ENCODE results near the gene NFKBIE. TPM values are rescaled to one million over a fixed set of nuclear protein-coding genes. Genes with fewer than 3 reads are reported as not detected.

The NFKBIE gene
- total and polyA plus RNA-seq, 2 donors (not counting 1 experiment from before 2014, with no cell fraction given): 46.5 to 90.0 TPM

GRCh38 chr6:44246663-44247337 is 18.6 kb downstream of the NFKBIE start, which contains the start of gene HSP90AB1:
Gene HSP90AB1 (plus strand): TSS chr6:44247101. CDS start chr6:44248630, 1,529 bp downstream.
- H3K36me3 ChIP-seq (replicated peaks in 1 of 2; ENCODE audit: control extremely low read depth in 1 of 2, control insufficient read depth in 1 of 2, extremely low read depth in 1 of 2, insufficient read depth in 2 of 2, low read length in 1 of 2): peaks cover 8 to 39% of the 10 kb centered on the region in 2 experiments
- peak within 1 kb of the TSS; percentile 93 to 99 for H3K27ac ChIP-seq (ENCODE audit: low read length in 2 of 2)
- POLR2A ChIA-PET: interaction anchor here (0.6 to 6.1 kb wide), 16 partner anchors 9 to 617 kb away, joined by 3 to 105 read pairs (median 4); partner anchors contain the start of genes AARS2, CDC5L, GTPBP2 and MRPL14
- H3K4me2 ChIP-seq (replicated peaks; ENCODE audit: low read depth, low read length, poor library complexity, severe bottlenecking): peak within 1 kb of the TSS; percentile 97
- peaks cover 47% of the 10 kb centered on the region for H4K20me1 ChIP-seq (ENCODE audit: control insufficient read depth, insufficient read depth, low read length, poor library complexity, severe bottlenecking)
- WGBS (ENCODE audit: insufficient coverage): 0% methylated on average over 25 of the region's 34 CpGs
- H3K9me3 ChIP-seq (ENCODE audit: control extremely low read depth in 1 of 3, control insufficient read depth in 2 of 3, insufficient read depth in 1 of 3, low read length in 2 of 3): no peaks in the 10 kb centered on the region
- Mint-ChIP-seq H3K4me3 (peak within 1 kb of the TSS; percentile 96), H3K9me3 (ENCODE audit: insufficient read depth) (no peaks in the 10 kb centered on the region), H3K4me1 (peaks cover 43% of the 10 kb centered on the region), H3K27me3 (no peaks in the 10 kb centered on the region), H3K27ac (peak within 1 kb of the TSS; percentile 95)
- H3K9ac ChIP-seq (ENCODE audit: low read length): peak within 1 kb of the TSS; percentile 99
- peak; percentile 74 for ATAC-seq (ENCODE audit: low read depth)
- H3K4me3 ChIP-seq (ENCODE audit: control extremely low read depth in 1 of 5, extremely low read depth in 1 of 5, insufficient read depth in 1 of 5, low read depth in 2 of 5, low read length in 4 of 5): peak within 1 kb of the TSS; percentile 85 to 100 (median 98)
- TF ChIP-seq EZH2 (IDR thresholded peaks at IDR 0.05; ENCODE audit: borderline replicate concordance, insufficient read depth, low read depth, low read length, poor library complexity, severe bottlenecking): no peak
- no peak for TF ChIP-seq CTCF (IDR thresholded peaks at IDR 0.05)
- CTCF ChIA-PET: interaction anchor here (1.2 to 7.6 kb wide), 9 partner anchors 8 to 1465 kb away, joined by 3 to 68 read pairs (median 11); partner anchors contain the start of genes BICRAL, SLC29A1, SLC35B2 and TMEM151B
- intact Hi-C loops (cut with micrococcal nuclease): loop anchor here (1.0 to 5.0 kb wide), 6 partner anchors 8 to 119 kb away; partner anchors contain the start of genes AARS2, MRPL14, SLC29A1 and SLC35B2
- H2AFZ ChIP-seq (ENCODE audit: insufficient read depth, low read depth, low read length, poor library complexity, severe bottlenecking): peak within 1 kb of the TSS; percentile 86
- peak; percentile 99 for DNase-seq
- peaks cover 34% of the 10 kb centered on the region for H3K79me2 ChIP-seq (ENCODE audit: control insufficient read depth, insufficient read depth, low read length)
- H3K27me3 ChIP-seq (replicated peaks in 1 of 4; ENCODE audit: control extremely low read depth in 1 of 4, control insufficient read depth in 3 of 4, insufficient read depth in 4 of 4, low read length in 3 of 4): no peaks in the 10 kb centered on the region
- H3K4me1 ChIP-seq (ENCODE audit: control insufficient read depth in 2 of 2, insufficient read depth in 2 of 2, low read length in 2 of 2): peaks cover 12 to 30% of the 10 kb centered on the region in 2 donors
